AG09319 (cell line): Measurements from ENCODE around the gene SRGAP2C.
"Not testable (repeated sequence)": the region's sequence is repeated elsewhere in the genome, so short reads cannot be mapped to it uniquely, and the experiment has no call there.

Source experiments
- DNase-seq: peaks from one replicate; pipeline ENCODE4 v3.0.0-alpha.2; 2010; ENCODE audit warnings: low read depth; ENCODE audit errors: extremely low read depth

The SRGAP2C gene

GRCh38 chr1:121224714-121225113, 39.9 kb downstream of the SRGAP2C start:
- not testable (repeated sequence) for DNase-seq

DNA sequence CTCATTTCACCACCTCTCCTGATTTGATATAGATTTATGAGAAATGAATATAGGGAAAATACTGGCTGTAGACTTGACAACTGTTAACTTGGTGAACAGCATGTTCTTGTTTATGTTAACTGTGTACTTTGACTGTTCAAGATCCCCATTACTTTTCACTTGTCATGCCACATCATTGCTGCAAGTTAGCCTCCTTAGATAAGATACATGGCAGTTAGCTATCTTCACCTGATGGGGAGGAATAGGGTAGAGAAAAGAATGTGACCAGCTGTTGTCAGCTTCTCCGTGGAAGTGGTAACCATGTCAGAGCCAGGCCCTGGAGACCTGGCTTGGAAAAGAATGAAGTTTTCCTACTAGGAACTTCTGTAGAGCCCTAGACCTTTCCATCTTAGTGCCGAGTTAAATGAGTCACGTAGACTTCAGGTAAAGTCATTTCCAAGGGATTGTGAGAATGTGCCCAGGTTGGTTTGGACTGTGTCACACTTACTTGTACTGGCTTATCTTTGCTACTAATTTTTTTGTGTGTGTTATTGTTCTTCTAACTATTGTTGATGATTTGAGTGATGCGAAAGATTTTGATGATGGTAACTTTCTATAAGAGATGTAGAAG, 41.6 kb downstream of the SRGAP2C start:
- not testable (repeated sequence) for DNase-seq

- DNase-seq, result not testable (repeated sequence)
These were observed 42.1 kb downstream of the SRGAP2C start for GRCh38 chr1:121226925-121227324.

GRCh38 chr1:121227544-121228330, 43.0 kb downstream of the SRGAP2C start:
- not testable (repeated sequence) for DNase-seq

GRCh38 chr1:121230636-121231035, 45.9 kb downstream of the SRGAP2C start:
- DNase-seq, result not testable (repeated sequence)

GRCh38 chr1:121232445-121233125, 47.8 kb downstream of the SRGAP2C start:
- not testable (repeated sequence) for DNase-seq

GRCh38 chr1:121234090-121234759, 49.5 kb downstream of the SRGAP2C start:
- not testable (repeated sequence) for DNase-seq

DNA sequence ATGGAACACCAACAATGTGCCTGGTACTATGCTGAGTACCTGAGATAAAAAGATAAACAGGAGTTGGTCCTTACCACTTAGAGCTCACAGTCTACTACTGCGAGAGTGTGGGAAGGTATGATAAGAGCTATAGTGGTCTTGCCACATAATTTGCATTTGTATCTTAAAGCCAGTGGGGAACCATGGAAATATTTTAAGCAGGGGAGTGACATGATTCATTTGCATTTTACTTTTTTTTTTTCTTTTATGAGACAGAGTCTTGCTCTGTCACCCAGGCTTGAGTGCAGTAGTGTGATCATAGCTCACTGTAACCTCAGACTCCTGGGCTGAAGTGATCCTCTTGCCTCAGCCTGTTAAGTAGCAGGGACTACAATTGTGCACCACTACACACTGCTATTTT, 53.6 kb downstream of the SRGAP2C start:
- DNase-seq, result not testable (repeated sequence)

- not testable (repeated sequence) for DNase-seq
These were observed 59.1 kb downstream of the SRGAP2C start for GRCh38 chr1:121243913-121244312.

DNA sequence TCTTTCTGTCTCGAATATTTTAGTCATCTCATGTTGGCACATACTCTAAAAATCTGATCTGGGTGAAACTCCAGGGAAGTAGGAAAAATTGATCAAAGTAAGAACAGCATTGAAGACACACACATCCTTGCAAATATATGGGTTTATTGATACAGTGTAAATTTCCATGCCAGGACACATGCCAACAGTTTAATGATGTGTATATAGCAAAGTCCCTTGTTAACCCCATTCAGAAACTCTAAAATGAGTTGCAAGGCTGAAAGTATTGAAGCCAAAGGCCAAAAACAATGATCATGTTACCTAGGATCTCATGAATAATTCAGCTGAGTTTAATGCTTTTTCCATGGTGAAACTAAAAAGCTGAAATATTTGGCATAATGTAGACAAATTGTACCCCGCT, 61.6 kb downstream of the SRGAP2C start:
- DNase-seq, result not testable (repeated sequence)

DNA sequence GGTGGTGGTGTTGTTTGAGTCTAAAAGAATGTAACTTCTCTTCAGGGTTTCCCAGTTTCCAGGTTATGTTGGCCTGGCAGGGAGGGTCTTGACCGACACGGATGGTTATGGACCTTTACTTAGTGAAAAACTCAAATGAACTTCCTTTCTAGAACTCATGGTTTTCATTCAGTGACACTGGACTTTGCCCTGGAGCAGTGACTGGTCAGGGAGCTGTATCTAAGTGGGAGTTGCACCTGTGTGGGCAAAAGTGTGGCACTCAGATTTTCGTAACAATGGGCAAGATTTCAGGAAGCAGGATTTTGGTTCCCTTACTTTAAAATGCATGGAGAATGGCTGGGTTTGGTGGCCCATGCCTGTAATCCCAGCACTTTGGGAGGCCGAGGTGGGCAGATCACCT, 67.9 kb downstream of the SRGAP2C start:
- not testable (repeated sequence) for DNase-seq

DNA sequence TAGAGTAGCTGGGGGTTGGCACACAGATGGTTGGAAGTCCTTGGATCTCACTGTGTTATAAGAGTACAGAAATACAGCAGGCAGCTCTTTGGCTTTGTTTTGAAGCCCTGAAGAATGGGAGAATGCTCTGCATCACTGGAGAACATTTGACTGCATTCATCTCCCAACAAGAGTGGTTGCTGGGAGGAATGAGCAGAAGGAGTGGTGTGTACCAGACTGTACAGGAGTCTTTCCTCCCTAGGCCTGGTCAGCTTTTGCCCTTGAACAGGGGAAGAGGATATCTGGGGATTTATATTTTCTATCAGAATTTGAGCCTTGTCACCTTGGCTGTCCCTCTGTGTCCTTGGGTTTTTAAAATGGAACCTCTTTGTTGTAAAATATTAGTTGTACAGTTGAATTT, 69.8 kb downstream of the SRGAP2C start:
- not testable (repeated sequence) for DNase-seq

DNA sequence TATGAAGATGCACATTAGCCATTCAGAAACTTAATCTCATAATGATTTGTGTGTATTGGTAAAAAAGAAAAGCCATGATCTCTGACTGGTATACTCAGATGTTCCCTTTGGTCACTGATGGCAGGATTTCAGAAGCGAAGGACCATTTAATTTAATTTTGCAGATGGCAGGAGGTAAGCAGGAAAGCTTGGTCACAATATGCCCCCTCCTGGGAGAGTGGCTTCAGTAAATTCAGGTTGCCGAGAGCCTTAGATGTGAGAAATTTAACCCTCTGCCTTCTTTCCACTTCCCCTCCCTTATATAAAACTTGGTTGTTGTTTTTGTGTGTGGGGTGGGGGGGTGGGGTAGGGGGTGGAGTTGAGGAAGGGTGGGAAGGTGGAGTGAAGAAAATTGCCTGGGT, 72.9 kb downstream of the SRGAP2C start:
- DNase-seq, result not testable (repeated sequence)

DNA sequence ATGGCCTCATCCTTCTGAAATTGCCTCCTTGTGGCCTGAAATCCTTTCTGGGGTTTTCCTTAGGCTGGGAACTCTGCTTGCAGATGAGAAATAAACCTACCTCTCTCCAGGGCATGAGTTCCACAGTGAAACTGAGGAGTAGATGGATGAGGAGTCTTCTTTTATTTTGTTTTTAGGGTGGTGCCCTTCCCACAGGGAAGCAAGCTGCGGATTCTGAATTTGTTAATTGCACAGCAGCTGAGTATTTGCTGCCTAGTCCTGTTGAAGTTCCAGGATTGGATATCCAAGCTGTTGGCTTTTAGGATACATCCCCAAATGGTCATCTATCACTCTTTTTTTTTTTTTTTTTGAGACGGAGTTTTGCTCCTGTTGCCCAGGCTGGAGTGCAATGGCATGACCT, 73.4 kb downstream of the SRGAP2C start:
- DNase-seq, result not testable (repeated sequence)

GRCh38 chr1:121260205-121260604, 75.4 kb downstream of the SRGAP2C start:
- not testable (repeated sequence) for DNase-seq

GRCh38 chr1:121262163-121262562, 77.4 kb downstream of the SRGAP2C start:
- DNase-seq, result not testable (repeated sequence)

DNA sequence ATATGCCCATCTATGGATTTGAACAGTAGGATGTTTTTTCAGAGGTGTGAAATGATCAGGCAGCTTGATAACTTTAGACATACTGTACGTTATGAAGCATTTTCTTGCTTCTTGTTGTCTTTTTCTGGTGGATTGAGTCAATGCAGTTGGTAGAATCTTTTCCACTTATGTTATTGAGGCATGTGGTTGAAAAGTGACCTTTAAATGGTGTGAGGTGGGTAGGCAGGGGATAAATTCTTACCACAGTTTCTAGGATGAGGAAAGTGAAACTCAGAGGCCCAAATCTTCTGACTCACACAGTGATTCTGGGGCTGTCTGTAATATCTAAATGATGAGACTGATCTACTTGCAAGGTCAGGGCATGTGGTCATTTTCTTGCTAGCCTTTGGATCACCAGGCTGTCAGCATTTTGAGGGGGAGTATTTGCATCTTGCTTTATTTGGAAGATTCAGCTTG, 79.0 kb downstream of the SRGAP2C start:
- not testable (repeated sequence) for DNase-seq

DNA sequence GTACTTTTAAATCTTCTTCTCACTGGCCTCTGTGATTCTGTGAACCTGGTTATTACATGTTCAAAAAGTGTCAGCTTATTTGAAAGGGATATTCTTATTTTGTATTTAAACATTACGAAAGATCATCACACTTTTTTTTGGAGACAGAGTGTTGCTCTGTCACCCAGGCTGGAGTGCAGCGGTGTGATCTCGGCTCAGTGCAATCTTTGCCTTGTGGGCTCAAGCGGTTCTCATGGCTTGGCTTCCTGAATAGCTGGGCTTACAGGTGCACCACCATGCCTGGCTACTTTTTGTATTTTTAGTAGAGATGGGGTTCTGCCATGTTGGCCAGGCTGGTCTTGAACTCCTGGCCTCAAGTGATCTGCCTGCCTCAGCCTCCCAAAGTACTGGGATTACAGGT, 82.3 kb downstream of the SRGAP2C start:
- DNase-seq, result not testable (repeated sequence)

DNA sequence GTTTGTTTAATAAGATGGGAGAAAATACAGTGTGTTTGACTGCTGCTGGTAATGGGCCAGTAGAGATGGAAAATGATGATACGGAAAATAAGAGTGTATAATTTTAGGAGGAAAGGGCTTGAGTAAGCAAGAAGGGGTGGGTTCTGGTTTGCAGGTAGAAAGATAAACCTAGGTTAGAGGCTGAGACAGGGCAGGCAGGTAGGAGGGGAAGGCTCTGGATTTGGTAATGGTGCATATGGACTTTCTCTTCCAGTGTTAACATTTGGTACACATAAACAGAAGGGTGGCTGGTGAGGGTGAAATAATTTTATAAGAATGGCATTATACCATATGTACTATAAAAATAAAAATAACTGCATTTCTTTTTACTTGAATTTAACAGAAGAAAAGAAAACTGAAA, 84.5 kb downstream of the SRGAP2C start:
- DNase-seq, result not testable (repeated sequence)

GRCh38 chr1:121269973-121270372, 85.2 kb downstream of the SRGAP2C start:
- not testable (repeated sequence) for DNase-seq

DNA sequence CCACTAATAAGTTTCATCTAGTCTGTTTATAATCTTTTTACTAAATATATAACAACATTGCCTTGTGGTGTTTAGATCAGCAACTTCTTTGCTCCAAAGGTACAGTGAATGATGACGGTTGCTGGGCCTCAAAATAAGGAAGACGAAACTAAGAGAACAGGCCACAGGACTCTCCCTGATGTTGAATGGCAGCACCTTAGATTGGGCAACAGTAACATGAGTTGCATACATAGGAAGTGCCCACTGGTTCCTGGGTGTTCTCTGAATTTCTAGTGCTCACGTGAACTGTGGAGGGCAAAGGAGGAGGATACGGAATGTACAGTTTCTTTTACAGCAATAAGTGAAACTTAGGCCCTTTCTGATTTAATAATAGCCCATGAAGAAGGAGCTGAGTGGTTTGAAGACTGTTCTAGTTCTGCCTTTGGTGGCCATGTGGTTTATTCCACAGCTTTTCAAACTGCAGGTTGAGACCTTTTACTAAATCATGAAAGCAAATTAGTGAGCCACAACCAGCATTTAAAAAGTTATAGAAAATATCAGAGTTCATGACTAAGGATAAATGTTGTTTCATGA, 86.5 kb downstream of the SRGAP2C start:
- DNase-seq, result not testable (repeated sequence)
